ENCODE results near the gene TDRD10. TPM values are rescaled to one million over a fixed set of nuclear protein-coding genes. Genes with fewer than 3 reads are reported as not detected.

The TDRD10 gene
- not detected for total RNA-seq

- DNase-seq: no peak
Observed at GRCh38 chr1:154502066-154502743, at the start of gene TDRD10, which contains the start of gene SHE. TSS of gene TDRD10 (plus strand) at chr1:154502219. CDS start at chr1:154506904, 4,685 bp downstream. TSS of gene SHE (minus strand) at chr1:154502412. CDS start at chr1:154502026, 386 bp downstream.

GRCh38 chr1:154453161-154453560 is 48.9 kb upstream of the TDRD10 start:
- DNase-seq: no peak

- no peak for DNase-seq
Observed at GRCh38 chr1:154453574-154454352, 48.3 kb upstream of the TDRD10 start.

GRCh38 chr1:154454386-154455120 is 47.5 kb upstream of the TDRD10 start:
- DNase-seq: no peak

- DNase-seq: no peak
Observed at GRCh38 chr1:154456631-154457030, 45.4 kb upstream of the TDRD10 start.

GRCh38 chr1:154459080-154459479 is 42.9 kb upstream of the TDRD10 start:
- DNase-seq: no peak

- DNase-seq: no peak
Observed at GRCh38 chr1:154460695-154461260, 41.2 kb upstream of the TDRD10 start.

GRCh38 chr1:154463512-154463990 is 38.5 kb upstream of the TDRD10 start:
- DNase-seq: peak; percentile 53

GRCh38 chr1:154465621-154466195 is 36.3 kb upstream of the TDRD10 start:
- DNase-seq: no peak

- DNase-seq: no peak
Observed at GRCh38 chr1:154466206-154466605, 35.8 kb upstream of the TDRD10 start.

GRCh38 chr1:154466921-154467417 is 35.0 kb upstream of the TDRD10 start:
- DNase-seq: no peak

GRCh38 chr1:154467434-154468102 is 34.5 kb upstream of the TDRD10 start:
- DNase-seq: no peak

GRCh38 chr1:154468535-154469250 is 33.3 kb upstream of the TDRD10 start:
- DNase-seq: no peak

- no peak for DNase-seq
Observed at GRCh38 chr1:154469844-154470560, 32.0 kb upstream of the TDRD10 start.

GRCh38 chr1:154471304-154471703 is 30.7 kb upstream of the TDRD10 start:
- no peak for DNase-seq

GRCh38 chr1:154474802-154475201 is 27.2 kb upstream of the TDRD10 start:
- DNase-seq: no peak

- no peak for DNase-seq
Observed at GRCh38 chr1:154476791-154477190, 25.2 kb upstream of the TDRD10 start.

- no peak for DNase-seq
Observed at GRCh38 chr1:154478013-154478412, 24.0 kb upstream of the TDRD10 start.

- no peak for DNase-seq
Observed at GRCh38 chr1:154478639-154479038, 23.4 kb upstream of the TDRD10 start.

- peak; percentile 54 for DNase-seq
Observed at GRCh38 chr1:154479764-154480421, 22.1 kb upstream of the TDRD10 start.

Measured in effector CD4-positive, alpha-beta T cell (primary cell).